GM18873 (cell line): Measurements from ENCODE around the gene MAGED4B.
"Not testable (repeated sequence)": the region's sequence is repeated elsewhere in the genome, so short reads cannot be mapped to it uniquely, and the experiment has no call there.

ENCODE experiments used
- ATAC-seq: cut with Tn5 transposase; IDR thresholded peaks from one replicate; pipeline ENCODE4 v1.9.1; 2021; ENCODE audit warnings: mild to moderate bottlenecking, moderate library complexity, moderate number of reproducible peaks; ENCODE audit not compliant: unreplicated experiment, low FRiP score

MAGED4B gene, protein sequence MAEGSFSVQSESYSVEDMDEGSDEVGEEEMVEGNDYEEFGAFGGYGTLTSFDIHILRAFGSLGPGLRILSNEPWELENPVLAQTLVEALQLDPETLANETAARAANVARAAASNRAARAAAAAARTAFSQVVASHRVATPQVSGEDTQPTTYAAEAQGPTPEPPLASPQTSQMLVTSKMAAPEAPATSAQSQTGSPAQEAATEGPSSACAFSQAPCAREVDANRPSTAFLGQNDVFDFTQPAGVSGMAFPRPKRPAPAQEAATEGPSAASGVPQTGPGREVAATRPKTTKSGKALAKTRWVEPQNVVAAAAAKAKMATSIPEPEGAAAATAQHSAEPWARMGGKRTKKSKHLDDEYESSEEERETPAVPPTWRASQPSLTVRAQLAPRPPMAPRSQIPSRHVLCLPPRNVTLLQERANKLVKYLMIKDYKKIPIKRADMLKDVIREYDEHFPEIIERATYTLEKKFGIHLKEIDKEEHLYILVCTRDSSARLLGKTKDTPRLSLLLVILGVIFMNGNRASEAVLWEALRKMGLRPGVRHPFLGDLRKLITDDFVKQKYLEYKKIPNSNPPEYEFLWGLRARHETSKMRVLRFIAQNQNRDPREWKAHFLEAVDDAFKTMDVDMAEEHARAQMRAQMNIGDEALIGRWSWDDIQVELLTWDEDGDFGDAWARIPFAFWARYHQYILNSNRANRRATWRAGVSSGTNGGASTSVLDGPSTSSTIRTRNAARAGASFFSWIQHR

GRCh38 chrX:52068666-52069640, at the start of gene MAGED4B:
Gene MAGED4B, minus strand, starts transcription at chrX:52069183. Its CDS starts 1,011 bp downstream, at chrX:52068172.
- ATAC-seq = not testable (repeated sequence)

- no peak for ATAC-seq
These were observed 49.3 kb upstream of the MAGED4B start for GRCh38 chrX:52118262-52118661.

- ATAC-seq = no peak
These were observed 13.6 kb upstream of the MAGED4B start for GRCh38 chrX:52082578-52082977.

DNA sequence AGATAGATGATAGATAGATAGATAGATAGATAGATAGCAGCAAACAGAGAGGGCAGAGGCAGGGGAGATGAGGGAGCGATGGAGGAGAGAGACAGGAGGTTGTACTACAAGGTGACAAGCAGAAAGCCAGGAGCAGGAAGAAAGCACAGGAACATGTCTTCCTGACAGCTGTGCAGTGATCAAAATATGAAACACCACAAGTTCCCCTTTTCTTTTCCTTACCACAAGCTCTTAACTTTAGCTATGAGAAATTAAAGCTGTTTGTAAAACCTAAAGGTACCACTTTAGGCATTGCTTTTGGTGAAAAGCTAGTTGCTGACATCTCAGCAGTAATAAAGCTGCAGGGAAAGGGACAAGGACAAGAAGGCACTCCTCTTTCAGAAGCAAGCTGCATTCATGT, 9.1 kb upstream of the MAGED4B start:
- ATAC-seq = no peak

- ATAC-seq = not testable (repeated sequence)
These were observed 26.7 kb downstream of the MAGED4B start for GRCh38 chrX:52042288-52042687.

DNA sequence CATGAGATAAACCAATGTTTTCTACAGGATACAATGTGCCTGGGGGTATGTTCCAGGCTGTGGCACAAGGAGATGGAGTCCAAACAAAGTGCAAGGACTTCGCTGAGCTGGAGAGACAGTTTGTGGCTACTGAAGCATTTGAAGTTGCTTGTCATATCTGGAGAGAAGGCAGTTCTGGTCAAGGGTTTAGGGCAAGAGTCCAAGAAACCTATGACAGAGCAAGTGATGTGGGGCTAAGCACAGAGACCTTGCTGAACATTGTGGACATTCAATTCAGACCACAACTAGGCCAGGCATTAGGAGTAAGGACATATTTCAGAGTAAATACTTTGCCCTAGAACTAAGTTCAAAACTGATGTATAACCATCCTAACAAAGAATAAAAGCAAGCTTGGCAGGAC, 34.8 kb downstream of the MAGED4B start:
- no peak for ATAC-seq

GRCh38 chrX:52031371-52031770, 37.6 kb downstream of the MAGED4B start:
- ATAC-seq = no peak

DNA sequence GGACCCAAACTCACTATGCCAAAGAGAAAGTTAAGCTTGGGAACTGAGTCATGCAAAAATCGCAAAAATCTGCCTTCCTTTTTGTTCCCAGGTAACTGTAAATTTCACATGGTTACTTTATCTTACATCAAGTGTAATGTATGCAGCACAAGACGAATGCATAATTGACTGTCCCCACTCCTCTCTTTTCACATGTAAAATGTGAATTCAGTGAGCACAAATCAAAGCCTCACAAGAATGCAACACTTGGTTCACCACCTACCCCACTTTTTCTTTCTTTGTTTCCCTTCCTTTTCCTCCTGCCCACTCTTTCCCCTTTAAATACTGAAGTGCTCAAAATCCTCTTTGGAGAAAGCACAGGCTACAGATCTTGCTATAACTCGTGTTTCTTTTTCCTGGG, 53.2 kb downstream of the MAGED4B start:
- no peak for ATAC-seq
